ENCODE data around the gene VMP1.

- TF ChIP-seq CTCF (conservative IDR thresholded peaks at IDR 0.05; ENCODE audit: low read depth, low read length) (no peak), EZH2 (IDR thresholded peaks at IDR 0.05; ENCODE audit: borderline replicate concordance, low read depth, low read length, poor library complexity, severe bottlenecking) (no peak)
Observed at GRCh38 chr17:59716427-59716826, 9.0 kb downstream of the VMP1 start.

All from A673 (cell line).